ENCODE data around the gene SNX8. TPM values are rescaled to one million over a fixed set of nuclear protein-coding genes. Genes with fewer than 3 reads are reported as not detected.
"Not testable (repeated sequence)": the region's sequence is repeated elsewhere in the genome, so short reads cannot be mapped to it uniquely, and the experiment has no call there.

Gene SNX8
- total RNA-seq, 1 donor from 2014 or later, result 41.5 TPM

DNA sequence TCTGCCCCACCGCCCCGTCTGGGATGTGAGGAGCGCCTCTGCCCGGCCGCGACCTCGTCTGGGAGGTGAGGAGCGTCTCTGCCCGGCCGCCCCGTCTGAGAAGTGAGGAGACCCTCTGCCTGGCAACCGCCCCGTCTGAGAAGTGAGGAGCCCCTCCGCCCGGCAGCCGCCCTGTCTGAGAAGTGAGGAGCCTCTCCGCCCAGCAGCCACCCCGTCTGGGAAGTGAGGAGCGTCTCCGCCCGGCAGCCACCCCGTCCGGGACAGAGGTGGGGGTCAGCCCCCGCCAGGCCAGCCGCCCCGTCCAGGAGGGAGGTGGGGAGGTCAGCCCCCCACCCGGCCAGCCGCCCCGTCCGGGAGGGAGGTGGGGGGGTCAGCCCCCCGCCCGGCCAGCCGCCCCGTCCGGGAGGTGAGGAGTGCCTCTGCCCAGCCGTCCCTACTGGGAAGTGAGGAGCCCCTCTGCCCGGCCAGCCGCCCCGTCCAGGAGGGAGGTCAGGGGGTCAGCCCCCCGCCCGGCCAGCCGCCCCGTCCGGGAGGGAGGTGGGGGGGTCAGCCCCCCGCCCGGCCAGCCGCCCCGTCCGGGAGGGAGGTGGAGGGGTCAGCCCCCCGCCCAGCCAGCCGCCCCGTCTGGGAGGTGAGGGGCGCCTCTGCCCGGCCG is 11.4 kb downstream of the SNX8 start:
- H3K27ac Mint-ChIP-seq (ENCODE audit: unreplicated experiment); H3K36me3 Mint-ChIP-seq (ENCODE audit: unreplicated experiment); H3K9me3 Mint-ChIP-seq (ENCODE audit: unreplicated experiment); H3K27me3 Mint-ChIP-seq (ENCODE audit: unreplicated experiment); H3K4me3 Mint-ChIP-seq (ENCODE audit: unreplicated experiment); DNase-seq (ENCODE audit: extremely low spot score, unreplicated experiment): not testable (repeated sequence)
- H3K4me1 Mint-ChIP-seq (ENCODE audit: unreplicated experiment), result peaks cover 22% of the 10 kb centered on the region

DNA sequence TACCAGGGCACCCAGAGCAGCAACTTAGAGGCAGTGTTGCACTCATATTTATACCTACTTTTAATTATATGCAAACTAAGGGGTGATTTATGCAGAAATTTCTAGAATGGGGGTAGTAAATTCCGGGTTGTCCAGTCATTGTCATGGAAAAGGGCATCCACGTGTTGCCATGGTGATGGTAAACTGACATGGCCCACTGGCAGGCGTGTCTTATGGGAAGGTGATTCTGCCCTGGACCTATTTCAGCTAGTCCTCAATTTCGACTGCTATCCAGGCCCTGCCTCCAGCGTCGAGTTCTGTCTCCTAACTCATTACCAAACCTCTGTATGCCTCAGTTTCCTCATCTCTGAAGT is 12.8 kb downstream of the SNX8 start:
- no peaks in the 10 kb centered on the region for H3K9me3 Mint-ChIP-seq (ENCODE audit: unreplicated experiment)
- no peaks in the 10 kb centered on the region for H3K27me3 Mint-ChIP-seq (ENCODE audit: unreplicated experiment)
- no peaks in the 10 kb centered on the region for H3K36me3 Mint-ChIP-seq (ENCODE audit: unreplicated experiment)
- TF ChIP-seq, protein P1, sequence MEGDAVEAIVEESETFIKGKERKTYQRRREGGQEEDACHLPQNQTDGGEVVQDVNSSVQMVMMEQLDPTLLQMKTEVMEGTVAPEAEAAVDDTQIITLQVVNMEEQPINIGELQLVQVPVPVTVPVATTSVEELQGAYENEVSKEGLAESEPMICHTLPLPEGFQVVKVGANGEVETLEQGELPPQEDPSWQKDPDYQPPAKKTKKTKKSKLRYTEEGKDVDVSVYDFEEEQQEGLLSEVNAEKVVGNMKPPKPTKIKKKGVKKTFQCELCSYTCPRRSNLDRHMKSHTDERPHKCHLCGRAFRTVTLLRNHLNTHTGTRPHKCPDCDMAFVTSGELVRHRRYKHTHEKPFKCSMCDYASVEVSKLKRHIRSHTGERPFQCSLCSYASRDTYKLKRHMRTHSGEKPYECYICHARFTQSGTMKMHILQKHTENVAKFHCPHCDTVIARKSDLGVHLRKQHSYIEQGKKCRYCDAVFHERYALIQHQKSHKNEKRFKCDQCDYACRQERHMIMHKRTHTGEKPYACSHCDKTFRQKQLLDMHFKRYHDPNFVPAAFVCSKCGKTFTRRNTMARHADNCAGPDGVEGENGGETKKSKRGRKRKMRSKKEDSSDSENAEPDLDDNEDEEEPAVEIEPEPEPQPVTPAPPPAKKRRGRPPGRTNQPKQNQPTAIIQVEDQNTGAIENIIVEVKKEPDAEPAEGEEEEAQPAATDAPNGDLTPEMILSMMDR (IDR thresholded peaks at IDR 0.05), result no peak
- no peak for DNase-seq (ENCODE audit: extremely low spot score, unreplicated experiment)
- peaks cover 27% of the 10 kb centered on the region for H3K4me1 Mint-ChIP-seq (ENCODE audit: unreplicated experiment)
- H3K27ac Mint-ChIP-seq (ENCODE audit: unreplicated experiment), result no peak overlapping the region
- H3K4me3 Mint-ChIP-seq (ENCODE audit: unreplicated experiment), result no peak overlapping the region

- peaks cover 37% of the 10 kb centered on the region for H3K4me1 Mint-ChIP-seq (ENCODE audit: unreplicated experiment)
- TF ChIP-seq, protein P1 (IDR thresholded peaks at IDR 0.05), result no peak
- H3K9me3 Mint-ChIP-seq (ENCODE audit: unreplicated experiment), result no peaks in the 10 kb centered on the region
- H3K27ac Mint-ChIP-seq (ENCODE audit: unreplicated experiment), result no peak overlapping the region
- H3K36me3 Mint-ChIP-seq (ENCODE audit: unreplicated experiment), result no peaks in the 10 kb centered on the region
- no peak for DNase-seq (ENCODE audit: extremely low spot score, unreplicated experiment)
- H3K27me3 Mint-ChIP-seq (ENCODE audit: unreplicated experiment), result no peaks in the 10 kb centered on the region
- H3K4me3 Mint-ChIP-seq (ENCODE audit: unreplicated experiment), result no peak overlapping the region
Observed at GRCh38 chr7:2299870-2300512, 14.2 kb downstream of the SNX8 start.

DNA sequence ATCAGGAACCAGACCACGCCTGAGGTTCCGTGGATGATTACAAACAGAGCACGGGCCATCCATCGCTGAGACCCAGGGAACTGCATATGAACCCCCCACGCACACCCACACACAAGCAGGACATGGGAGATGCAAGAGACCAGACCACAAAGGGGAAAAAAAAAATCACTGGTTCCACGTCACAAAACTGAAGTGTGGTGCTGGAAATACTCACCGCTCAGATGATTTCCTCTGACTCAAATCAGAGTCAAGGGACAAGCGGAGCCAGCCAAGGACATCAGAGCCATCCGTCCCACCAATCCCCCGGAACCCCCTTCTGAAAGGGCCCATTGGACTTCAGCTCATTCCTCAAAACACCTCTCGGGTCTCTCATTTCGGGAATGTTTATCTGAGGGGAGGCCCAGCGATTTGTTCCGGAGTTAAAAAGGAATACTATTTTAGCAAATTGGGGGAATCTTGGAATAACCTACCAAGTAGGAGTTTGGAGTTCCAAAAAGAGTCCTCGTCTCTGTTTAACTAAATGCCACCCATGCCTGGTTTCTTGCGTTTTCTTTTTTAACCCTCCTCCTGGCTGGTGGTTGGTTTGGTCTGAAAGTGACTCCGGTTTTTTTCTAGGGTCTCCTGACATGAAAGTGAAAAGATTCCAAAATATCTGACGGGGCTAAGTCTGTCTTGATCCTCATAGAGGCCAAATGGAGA is 15.0 kb downstream of the SNX8 start:
- H3K9me3 Mint-ChIP-seq (ENCODE audit: unreplicated experiment), result no peaks in the 10 kb centered on the region
- peaks cover 37% of the 10 kb centered on the region for H3K4me1 Mint-ChIP-seq (ENCODE audit: unreplicated experiment)
- no peak overlapping the region for H3K4me3 Mint-ChIP-seq (ENCODE audit: unreplicated experiment)
- no peak for DNase-seq (ENCODE audit: extremely low spot score, unreplicated experiment)
- TF ChIP-seq, protein P1 (IDR thresholded peaks at IDR 0.05), result no peak
- H3K27ac Mint-ChIP-seq (ENCODE audit: unreplicated experiment), result no peak overlapping the region
- no peaks in the 10 kb centered on the region for H3K36me3 Mint-ChIP-seq (ENCODE audit: unreplicated experiment)
- H3K27me3 Mint-ChIP-seq (ENCODE audit: unreplicated experiment), result no peaks in the 10 kb centered on the region

- Mint-ChIP-seq H3K36me3 (ENCODE audit: unreplicated experiment) (no peaks in the 10 kb centered on the region), H3K9me3 (ENCODE audit: unreplicated experiment) (no peaks in the 10 kb centered on the region), H3K4me1 (ENCODE audit: unreplicated experiment) (peaks cover 37% of the 10 kb centered on the region), H3K27me3 (ENCODE audit: unreplicated experiment) (no peaks in the 10 kb centered on the region), H3K4me3 (ENCODE audit: unreplicated experiment) (no peak overlapping the region), H3K27ac (ENCODE audit: unreplicated experiment) (no peak overlapping the region)
- DNase-seq (ENCODE audit: extremely low spot score, unreplicated experiment), result no peak
- TF ChIP-seq, protein P1 (IDR thresholded peaks at IDR 0.05), result no peak
Observed at GRCh38 chr7:2296832-2297231, 17.4 kb downstream of the SNX8 start.
